GM12892 (cell line): ENCODE measurements around the gene NCR3LG1.

ENCODE experiments used
- POLR2AphosphoS5 ChIP-seq: IDR thresholded peaks from 2 replicates; pipeline ENCODE4 v1.6.1; 2011; ENCODE audit warnings: low read depth, low read length, control low read depth
- TAF1 ChIP-seq: IDR thresholded peaks from 2 replicates; pipeline ENCODE4 v1.6.1; 2011; ENCODE audit warnings: low read depth, mild to moderate bottlenecking, control low read depth, low read length, borderline replicate concordance

DNA sequence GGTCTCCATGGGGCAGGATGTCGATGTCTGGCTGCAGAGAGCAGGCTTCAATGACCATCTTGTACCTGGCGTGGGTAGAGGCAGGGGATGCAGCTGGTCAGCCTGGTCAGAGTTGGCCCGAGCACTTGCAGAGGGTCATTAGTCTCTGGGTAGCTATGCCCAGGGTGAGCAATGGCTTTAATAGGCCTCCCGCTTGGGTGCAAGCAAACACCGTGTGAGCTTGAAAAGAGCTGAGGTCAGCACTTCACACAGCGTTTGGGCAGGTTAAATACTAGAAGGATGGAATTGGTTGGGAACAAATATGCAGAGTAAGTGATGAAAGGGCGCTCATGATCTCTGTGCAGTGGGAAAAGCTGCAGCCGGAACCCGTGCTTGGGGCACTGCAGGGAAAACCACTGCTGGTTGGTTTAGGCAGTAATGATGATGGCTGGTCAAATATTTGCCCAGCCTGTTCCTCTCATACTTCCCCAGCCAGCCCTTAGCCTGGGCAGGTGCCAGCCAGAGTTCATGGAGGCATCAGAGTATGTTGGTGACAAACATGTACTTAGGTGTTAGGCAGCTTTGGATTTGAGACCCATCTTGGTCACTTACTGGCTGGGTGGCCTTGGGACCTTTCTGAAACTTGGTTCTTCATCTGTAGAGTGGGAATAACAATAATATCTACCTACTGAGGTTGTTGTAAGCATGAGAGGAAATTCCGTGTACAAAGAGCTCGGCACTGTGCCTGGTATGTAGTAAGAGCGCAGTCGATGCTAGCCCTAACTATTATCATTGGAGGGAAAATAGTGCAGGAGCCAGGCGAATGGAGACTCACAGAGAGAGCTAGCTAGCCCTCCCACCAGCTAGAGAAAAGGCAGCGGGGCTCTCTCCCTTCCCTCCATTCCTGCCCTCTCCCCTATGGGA, 62.1 kb downstream of the NCR3LG1 start:
- TF ChIP-seq POLR2AphosphoS5 (no peak), TAF1 (no peak)
